Ishikawa (cell line): ENCODE results near the gene DPPA5.

ENCODE experiments used
- CEBPB ChIP-seq: IDR thresholded peaks from 2 replicates; pipeline ENCODE4 v1.6.1; 2012
- CREB1 ChIP-seq: IDR thresholded peaks from 2 replicates; pipeline ENCODE4 v1.6.1; 2012; ENCODE audit warnings: low read depth
- EGR1 ChIP-seq: IDR thresholded peaks from 2 replicates; pipeline ENCODE4 v1.6.1; 2012
- EP300 ChIP-seq: IDR thresholded peaks from 2 replicates; pipeline ENCODE4 v1.6.1; 2012; ENCODE audit warnings: borderline replicate concordance
- FOXM1 ChIP-seq: IDR thresholded peaks from 2 replicates; pipeline ENCODE4 v1.6.1; 2012; ENCODE audit warnings: low read depth, borderline replicate concordance
- NFIC ChIP-seq: IDR thresholded peaks from 2 replicates; pipeline ENCODE4 v1.6.1; 2012
- RAD21 ChIP-seq: IDR thresholded peaks from 2 replicates; pipeline ENCODE4 v1.6.1; 2012; ENCODE audit warnings: low read depth
- REST ChIP-seq: IDR thresholded peaks from 2 replicates; pipeline ENCODE4 v1.6.1; 2012; ENCODE audit warnings: low read depth, mild to moderate bottlenecking
- TAF1 ChIP-seq: IDR thresholded peaks from 2 replicates; pipeline ENCODE4 v1.6.1; 2012; ENCODE audit warnings: low read depth, mild to moderate bottlenecking
- TCF12 ChIP-seq: IDR thresholded peaks from 2 replicates; pipeline ENCODE4 v1.6.1; 2012; ENCODE audit warnings: low read depth
- TEAD4 ChIP-seq: IDR thresholded peaks from 2 replicates; pipeline ENCODE4 v1.6.1; 2012
- USF1 ChIP-seq: IDR thresholded peaks from 2 replicates; pipeline ENCODE4 v1.6.1; 2012
- YY1 ChIP-seq: IDR thresholded peaks from 2 replicates; pipeline ENCODE4 v1.6.1; 2012; ENCODE audit warnings: low read depth
- ZBTB7A ChIP-seq: IDR thresholded peaks from 2 replicates; pipeline ENCODE4 v1.6.1; 2012; ENCODE audit warnings: low read depth
- TF ChIP-seq, protein P1 (sequence below): IDR thresholded peaks from 2 replicates; pipeline ENCODE4 v1.6.1; 2012

Gene DPPA5

GRCh38 chr6:73364549-73364948 is 10.5 kb upstream of the DPPA5 start:
- TF ChIP-seq NFIC: no peak
- TF ChIP-seq REST: no peak
- TF ChIP-seq CEBPB: no peak
- TF ChIP-seq RAD21: no peak
- no peak for TF ChIP-seq USF1
- TF ChIP-seq YY1: no peak
- no peak for TF ChIP-seq TEAD4
- TF ChIP-seq TCF12: no peak
- TF ChIP-seq ZBTB7A: no peak
- no peak for TF ChIP-seq FOXM1
- TF ChIP-seq EGR1: no peak

DNA sequence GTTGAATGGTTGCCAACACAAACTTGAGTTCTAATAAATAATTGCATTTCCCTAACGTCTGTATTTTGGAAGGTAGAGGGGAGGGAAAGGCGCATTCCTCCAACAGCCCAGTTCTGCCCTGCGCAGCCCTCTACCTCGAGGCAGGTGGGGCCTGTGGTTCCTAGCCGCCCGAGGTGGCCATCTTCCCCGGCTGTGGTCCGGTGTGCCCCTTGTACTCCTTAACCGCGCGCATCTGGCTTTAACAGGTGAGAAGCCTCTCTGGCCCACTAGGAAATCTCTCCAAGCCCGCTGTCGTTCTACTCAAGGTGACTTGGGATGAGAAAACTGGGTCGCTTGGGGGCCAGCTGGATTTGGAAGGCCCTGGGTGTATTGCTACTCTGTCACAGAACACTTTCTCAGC is 10.0 kb upstream of the DPPA5 start:
- TF ChIP-seq TCF12 (no peak), NFIC (no peak), TAF1 (no peak), CEBPB (no peak), EP300 (no peak), ZBTB7A (no peak), CREB1 (no peak), EGR1 (no peak), USF1 (no peak), FOXM1 (no peak), YY1 (no peak), REST (no peak), TEAD4 (no peak), RAD21 (no peak)
- TF ChIP-seq, protein P1, sequence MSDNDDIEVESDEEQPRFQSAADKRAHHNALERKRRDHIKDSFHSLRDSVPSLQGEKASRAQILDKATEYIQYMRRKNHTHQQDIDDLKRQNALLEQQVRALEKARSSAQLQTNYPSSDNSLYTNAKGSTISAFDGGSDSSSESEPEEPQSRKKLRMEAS: no peak

DNA sequence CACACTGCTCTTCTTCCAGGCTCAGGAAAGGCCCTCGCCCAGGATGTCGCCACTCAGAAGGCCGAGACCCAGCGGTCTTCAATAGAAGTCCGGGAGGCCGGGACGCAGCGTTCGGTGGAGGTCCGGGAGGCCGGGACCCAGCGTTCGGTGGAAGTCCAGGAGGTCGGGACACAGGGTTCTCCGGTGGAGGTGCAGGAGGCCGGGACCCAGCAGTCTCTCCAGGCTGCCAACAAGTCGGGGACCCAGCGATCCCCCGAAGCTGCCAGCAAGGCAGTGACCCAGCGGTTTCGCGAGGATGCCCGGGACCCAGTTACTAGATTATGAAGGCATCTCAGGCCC is 9.4 kb upstream of the DPPA5 start:
- TF ChIP-seq TEAD4 (no peak), USF1 (no peak), CEBPB (no peak), EP300 (no peak), EGR1 (no peak), RAD21 (no peak), NFIC (no peak), CREB1 (no peak), ZBTB7A (no peak), YY1 (no peak), TCF12 (no peak), REST (no peak), TAF1 (no peak), FOXM1 (no peak)
- TF ChIP-seq, protein P1: no peak

DNA sequence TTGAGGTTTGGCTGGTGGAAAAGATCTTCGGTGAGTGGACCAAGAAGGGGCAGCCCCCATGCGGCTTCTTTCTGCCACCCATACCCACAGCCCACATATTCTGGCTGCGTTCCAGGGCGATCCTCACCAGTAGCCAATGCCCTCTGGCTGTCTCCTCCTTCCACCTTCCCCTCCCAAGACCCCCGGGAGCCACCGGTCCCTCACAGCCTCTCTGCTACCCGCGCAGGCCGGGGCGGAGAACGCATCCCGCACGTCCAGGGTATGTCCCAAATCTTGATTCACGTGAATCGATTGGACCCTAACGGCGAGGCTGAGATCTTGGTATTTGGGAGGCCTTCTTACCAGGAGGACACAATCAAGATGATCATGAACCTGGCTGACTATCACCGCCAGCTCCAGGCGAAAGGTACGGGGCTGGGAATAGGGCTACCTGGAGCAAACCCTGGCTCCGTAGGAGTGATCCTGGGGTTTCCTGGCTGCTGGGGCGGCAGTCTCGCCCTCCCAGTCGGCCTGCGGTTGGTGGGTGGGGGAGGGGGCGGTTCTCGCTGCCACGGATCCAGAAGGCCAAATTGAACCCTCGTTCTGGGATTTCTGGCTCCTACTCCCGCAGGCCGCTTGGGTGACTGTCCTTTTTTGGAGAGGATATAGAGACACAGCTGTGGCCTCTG is 8.9 kb upstream of the DPPA5 start:
- no peak for TF ChIP-seq CEBPB
